Neural crest cell (in vitro differentiated cells): Measurements from ENCODE around the gene ZNF764. TPM values are rescaled to one million over a fixed set of nuclear protein-coding genes. Genes with fewer than 3 reads are reported as not detected.

Experiments
- DNase-seq: peaks from one replicate; pipeline ENCODE4 v3.0.0; 2021; ENCODE audit warnings: low read depth, mixed read lengths, low spot score
- H3K27ac Mint-ChIP-seq: one replicate; pipeline ENCODE4 v1.8.0; 2021; ENCODE audit warnings: mild to moderate bottlenecking, mixed read lengths; ENCODE audit not compliant: unreplicated experiment
- H3K27me3 Mint-ChIP-seq: 2 replicates; pipeline ENCODE4 v1.8.0; 2021; ENCODE audit warnings: low read depth, mild to moderate bottlenecking, mixed read lengths
- H3K36me3 Mint-ChIP-seq: 2 replicates; pipeline ENCODE4 v1.8.0; 2021; ENCODE audit warnings: low read depth, mild to moderate bottlenecking, mixed read lengths
- H3K4me1 Mint-ChIP-seq: 2 replicates; pipeline ENCODE4 v1.8.0; 2021; ENCODE audit warnings: mixed read lengths
- H3K4me3 Mint-ChIP-seq: one replicate; pipeline ENCODE4 v1.8.0; 2021; ENCODE audit warnings: mild to moderate bottlenecking, mixed read lengths
- H3K9me3 Mint-ChIP-seq: 2 replicates; pipeline ENCODE4 v1.8.0; 2021; ENCODE audit warnings: mixed read lengths
- total RNA-seq: library from RNA; stranded (reverse); gene quantifications from 2 replicates; pipeline ENCODE4 v1.2.1, GENCODE V29; 2021
- TF ChIP-seq, protein P1 (sequence below): fragments of 200-600 bp; sonication (generic); conservative IDR thresholded peaks from 2 replicates; pipeline ENCODE4 v1.5.0; 2021; ENCODE audit warnings: antibody characterized with exemption, mild to moderate bottlenecking

Gene ZNF764
- total RNA-seq, 1 donor from 2014 or later = 22.3 TPM

- TF ChIP-seq, protein P1, sequence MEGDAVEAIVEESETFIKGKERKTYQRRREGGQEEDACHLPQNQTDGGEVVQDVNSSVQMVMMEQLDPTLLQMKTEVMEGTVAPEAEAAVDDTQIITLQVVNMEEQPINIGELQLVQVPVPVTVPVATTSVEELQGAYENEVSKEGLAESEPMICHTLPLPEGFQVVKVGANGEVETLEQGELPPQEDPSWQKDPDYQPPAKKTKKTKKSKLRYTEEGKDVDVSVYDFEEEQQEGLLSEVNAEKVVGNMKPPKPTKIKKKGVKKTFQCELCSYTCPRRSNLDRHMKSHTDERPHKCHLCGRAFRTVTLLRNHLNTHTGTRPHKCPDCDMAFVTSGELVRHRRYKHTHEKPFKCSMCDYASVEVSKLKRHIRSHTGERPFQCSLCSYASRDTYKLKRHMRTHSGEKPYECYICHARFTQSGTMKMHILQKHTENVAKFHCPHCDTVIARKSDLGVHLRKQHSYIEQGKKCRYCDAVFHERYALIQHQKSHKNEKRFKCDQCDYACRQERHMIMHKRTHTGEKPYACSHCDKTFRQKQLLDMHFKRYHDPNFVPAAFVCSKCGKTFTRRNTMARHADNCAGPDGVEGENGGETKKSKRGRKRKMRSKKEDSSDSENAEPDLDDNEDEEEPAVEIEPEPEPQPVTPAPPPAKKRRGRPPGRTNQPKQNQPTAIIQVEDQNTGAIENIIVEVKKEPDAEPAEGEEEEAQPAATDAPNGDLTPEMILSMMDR = no peak
- no peaks in the 10 kb centered on the region for H3K27me3 Mint-ChIP-seq
- peak overlapping the region; percentile 76 for H3K4me3 Mint-ChIP-seq
- no peak for DNase-seq
- H3K27ac Mint-ChIP-seq = peak overlapping the region; percentile 38
- H3K36me3 Mint-ChIP-seq = no peaks in the 10 kb centered on the region
- no peaks in the 10 kb centered on the region for H3K9me3 Mint-ChIP-seq
- H3K4me1 Mint-ChIP-seq = peaks cover 18% of the 10 kb centered on the region
Measured at GRCh38 chr16:30527635-30528178, 30.5 kb downstream of the ZNF764 start.

GRCh38 chr16:30526823-30527634 is 31.1 kb downstream of the ZNF764 start:
- DNase-seq = peak; percentile 95
- Mint-ChIP-seq H3K27ac (peak overlapping the region; percentile 72), H3K36me3 (no peaks in the 10 kb centered on the region), H3K4me3 (peak overlapping the region; percentile 76), H3K27me3 (no peaks in the 10 kb centered on the region), H3K9me3 (no peaks in the 10 kb centered on the region), H3K4me1 (peaks cover 18% of the 10 kb centered on the region)
- TF ChIP-seq, protein P1 = peak; percentile 53

- DNase-seq = peak; percentile 23
- no peaks in the 10 kb centered on the region for H3K36me3 Mint-ChIP-seq
- peak within 1 kb of the TSS; percentile 92 for H3K4me3 Mint-ChIP-seq
- H3K27me3 Mint-ChIP-seq = no peaks in the 10 kb centered on the region
- TF ChIP-seq, protein P1 = no peak
- H3K27ac Mint-ChIP-seq = peak within 1 kb of the TSS; percentile 72
- no peaks in the 10 kb centered on the region for H3K9me3 Mint-ChIP-seq
- H3K4me1 Mint-ChIP-seq = peaks cover 18% of the 10 kb centered on the region
Measured at GRCh38 chr16:30526137-30526822, 31.9 kb downstream of the ZNF764 start, which contains the start of gene ZNF768. Gene ZNF768 (minus strand): TSS chr16:30526566. CDS start chr16:30526413, 153 bp downstream.

GRCh38 chr16:30525844-30526136 is 32.4 kb downstream of the ZNF764 start:
- DNase-seq = no peak
- Mint-ChIP-seq H3K4me1 (peaks cover 18% of the 10 kb centered on the region), H3K27me3 (no peaks in the 10 kb centered on the region), H3K36me3 (no peaks in the 10 kb centered on the region), H3K9me3 (no peaks in the 10 kb centered on the region), H3K4me3 (peak overlapping the region; percentile 92), H3K27ac (no peak overlapping the region)
- TF ChIP-seq, protein P1 = no peak

DNA sequence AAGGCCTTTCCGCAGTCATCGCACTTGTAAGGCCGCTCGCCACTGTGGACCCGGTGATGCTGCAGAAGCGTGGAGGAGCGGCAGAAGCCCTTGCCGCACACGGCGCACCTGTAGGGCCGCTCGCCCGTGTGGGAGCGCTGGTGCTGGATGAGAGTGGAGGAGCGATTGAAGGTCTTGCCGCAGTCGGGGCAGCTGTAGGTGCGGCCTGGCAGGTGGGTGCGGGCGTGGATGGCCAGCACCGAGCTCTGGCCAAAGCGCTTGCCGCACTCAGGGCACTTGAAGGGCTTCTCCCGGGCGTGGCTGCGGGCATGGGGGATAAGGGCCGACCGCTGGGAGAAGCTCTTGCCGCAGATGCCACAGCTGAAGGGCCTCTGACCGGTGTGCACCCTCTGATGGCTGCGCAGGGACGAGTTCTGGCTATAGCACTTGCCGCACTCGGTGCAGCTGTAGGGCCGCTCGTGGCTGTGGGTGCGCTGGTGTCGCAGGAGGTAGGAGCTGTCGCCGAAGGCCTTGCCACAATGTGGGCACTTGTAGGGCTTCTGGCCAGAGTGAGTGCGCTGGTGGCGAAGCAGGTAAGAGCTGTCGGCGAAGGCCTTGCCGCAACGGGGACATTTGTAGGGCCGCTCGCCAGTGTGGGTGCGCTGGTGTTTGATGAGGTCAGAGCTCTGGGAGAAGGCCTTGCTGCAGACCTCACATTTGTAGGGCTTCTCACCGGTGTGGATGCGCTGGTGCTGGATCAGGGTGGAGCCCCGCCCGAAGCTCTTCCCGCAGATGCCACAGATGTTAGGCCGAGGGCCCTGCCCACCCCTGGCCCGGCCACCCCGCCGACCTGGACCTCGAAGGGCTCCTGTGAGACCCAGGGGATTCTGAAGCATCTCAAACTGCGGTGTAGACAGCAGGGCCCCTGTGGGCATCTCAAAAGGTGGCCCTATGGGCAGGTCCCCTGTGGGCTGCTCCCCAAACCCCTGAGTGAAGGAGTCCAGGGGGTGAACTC is 33.3 kb downstream of the ZNF764 start:
- TF ChIP-seq, protein P1 = no peak
- peak overlapping the region; percentile 73 for H3K4me3 Mint-ChIP-seq
- no peak for DNase-seq
- no peaks in the 10 kb centered on the region for H3K27me3 Mint-ChIP-seq
- H3K36me3 Mint-ChIP-seq = no peaks in the 10 kb centered on the region
- H3K27ac Mint-ChIP-seq = no peak overlapping the region
- H3K9me3 Mint-ChIP-seq = no peaks in the 10 kb centered on the region
- H3K4me1 Mint-ChIP-seq = peaks cover 18% of the 10 kb centered on the region
